ENCODE data around the gene CCDC152.
"Not testable (repeated sequence)": the region's sequence is repeated elsewhere in the genome, so short reads cannot be mapped to it uniquely, and the experiment has no call there.

Gene CCDC152

DNA sequence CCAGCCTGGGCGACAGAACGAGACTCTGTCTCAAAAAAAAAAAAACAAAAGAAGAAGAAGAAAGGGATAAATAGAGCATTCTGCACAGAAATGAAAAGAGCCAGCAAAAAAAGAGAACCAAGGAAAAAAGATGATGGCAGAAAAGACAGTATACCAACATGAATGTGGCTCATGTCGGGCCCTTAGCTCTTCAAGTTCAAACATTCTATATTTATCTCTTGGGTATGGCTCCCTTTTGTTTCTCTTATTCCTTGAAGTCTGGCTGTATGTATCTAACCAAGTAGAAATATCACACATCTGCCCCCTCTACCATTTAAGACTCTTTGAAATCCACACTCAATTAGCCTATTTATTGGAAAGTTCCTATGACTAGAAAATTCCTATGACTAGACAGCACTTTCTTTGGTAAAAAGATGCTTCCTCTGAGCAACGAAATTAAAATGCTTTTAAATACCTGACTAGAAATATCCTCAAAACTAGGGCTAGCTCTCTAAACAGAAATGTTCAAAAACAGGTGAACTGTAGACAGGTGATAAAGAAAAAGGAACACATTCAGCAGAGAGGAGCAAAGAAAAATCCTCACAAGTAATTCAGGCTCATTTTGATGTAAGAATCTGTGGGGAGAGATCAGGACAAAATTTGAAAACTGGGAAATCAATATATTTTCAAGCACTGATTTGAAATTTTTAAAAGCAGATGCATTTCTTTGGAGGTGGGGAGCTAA, 52.4 kb downstream of the CCDC152 start:
- ChIA-PET CTCF (no interaction called here), POLR2A (no interaction called here)
- TF ChIP-seq, protein P1, sequence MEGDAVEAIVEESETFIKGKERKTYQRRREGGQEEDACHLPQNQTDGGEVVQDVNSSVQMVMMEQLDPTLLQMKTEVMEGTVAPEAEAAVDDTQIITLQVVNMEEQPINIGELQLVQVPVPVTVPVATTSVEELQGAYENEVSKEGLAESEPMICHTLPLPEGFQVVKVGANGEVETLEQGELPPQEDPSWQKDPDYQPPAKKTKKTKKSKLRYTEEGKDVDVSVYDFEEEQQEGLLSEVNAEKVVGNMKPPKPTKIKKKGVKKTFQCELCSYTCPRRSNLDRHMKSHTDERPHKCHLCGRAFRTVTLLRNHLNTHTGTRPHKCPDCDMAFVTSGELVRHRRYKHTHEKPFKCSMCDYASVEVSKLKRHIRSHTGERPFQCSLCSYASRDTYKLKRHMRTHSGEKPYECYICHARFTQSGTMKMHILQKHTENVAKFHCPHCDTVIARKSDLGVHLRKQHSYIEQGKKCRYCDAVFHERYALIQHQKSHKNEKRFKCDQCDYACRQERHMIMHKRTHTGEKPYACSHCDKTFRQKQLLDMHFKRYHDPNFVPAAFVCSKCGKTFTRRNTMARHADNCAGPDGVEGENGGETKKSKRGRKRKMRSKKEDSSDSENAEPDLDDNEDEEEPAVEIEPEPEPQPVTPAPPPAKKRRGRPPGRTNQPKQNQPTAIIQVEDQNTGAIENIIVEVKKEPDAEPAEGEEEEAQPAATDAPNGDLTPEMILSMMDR (IDR thresholded peaks at IDR 0.05; ENCODE audit: control extremely low read depth, extremely low read depth, low read depth, missing control alignments): no peak
- DNase-seq (ENCODE audit: extremely low spot score): no peak

GRCh38 chr5:42810834-42811590, 54.4 kb downstream of the CCDC152 start:
- CTCF ChIA-PET: interaction anchor here (1.1 to 1.3 kb wide), 2 partner anchors 10 to 31 kb away, joined by 3 to 6 read pairs; no protein-coding TSS in a partner anchor

GRCh38 chr5:42811591-42812446, 55.2 kb downstream of the CCDC152 start, which contains the start of gene SELENOP:
SELENOP (minus strand) TSS chr5:42811892; CDS start chr5:42808353, 3,539 bp downstream.
- no peak for DNase-seq (ENCODE audit: extremely low spot score)
- TF ChIP-seq, protein P1 (IDR thresholded peaks at IDR 0.05; ENCODE audit: control extremely low read depth, extremely low read depth, low read depth, missing control alignments): no peak
- POLR2A ChIA-PET: no interaction called here
- CTCF ChIA-PET: no interaction called here

More at GRCh38 chr5:42810834-42811590, 54.4 kb downstream of the CCDC152 start:
- no peak for DNase-seq (ENCODE audit: extremely low spot score)
- POLR2A ChIA-PET: no interaction called here
- TF ChIP-seq, protein P1 (IDR thresholded peaks at IDR 0.05; ENCODE audit: control extremely low read depth, extremely low read depth, low read depth, missing control alignments): no peak

DNA sequence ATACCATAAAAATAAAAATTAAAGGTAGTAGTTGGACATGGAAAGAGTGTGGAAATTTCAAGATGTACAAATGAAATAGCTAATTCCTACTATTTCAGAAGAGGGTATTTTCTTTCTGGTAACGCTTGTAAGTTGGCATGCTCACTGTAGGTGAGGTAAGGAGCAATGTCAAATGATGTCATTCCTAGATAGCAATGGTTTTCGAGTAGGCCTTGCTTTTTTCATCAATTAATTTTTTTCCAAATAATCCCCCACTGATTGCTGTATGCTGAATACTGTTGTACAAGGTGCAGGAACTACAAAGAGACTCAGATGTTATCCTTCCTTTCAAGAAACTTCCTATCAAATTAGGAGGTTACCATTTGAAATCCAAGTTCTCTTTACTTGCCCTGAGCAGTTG, 56.0 kb downstream of the CCDC152 start:
- CTCF ChIA-PET: no interaction called here
- no peak for DNase-seq (ENCODE audit: extremely low spot score)
- TF ChIP-seq, protein P1 (IDR thresholded peaks at IDR 0.05; ENCODE audit: control extremely low read depth, extremely low read depth, low read depth, missing control alignments): no peak
- POLR2A ChIA-PET: no interaction called here

DNA sequence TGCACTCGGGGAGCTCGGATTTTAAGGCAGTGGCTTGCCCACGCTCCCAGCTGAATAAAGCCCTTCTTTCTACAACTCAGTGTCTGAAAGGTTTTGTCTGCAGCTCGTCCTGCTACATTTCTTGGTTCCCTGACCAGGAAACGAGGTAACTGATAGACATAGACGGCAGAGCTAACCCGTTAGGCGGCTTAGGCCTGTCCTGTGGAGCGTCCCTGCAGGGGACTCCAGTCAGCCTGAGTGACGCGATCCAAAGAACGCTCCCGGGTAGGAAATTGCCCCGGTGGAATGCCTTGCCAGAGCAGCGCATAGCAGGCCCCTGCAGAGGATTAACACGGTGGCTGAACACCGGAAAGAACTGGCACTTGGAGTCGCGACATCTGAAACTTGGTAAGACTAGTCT, 56.9 kb downstream of the CCDC152 start:
- no peak for DNase-seq (ENCODE audit: extremely low spot score)
- TF ChIP-seq, protein P1 (IDR thresholded peaks at IDR 0.05; ENCODE audit: control extremely low read depth, extremely low read depth, low read depth, missing control alignments): no peak
- POLR2A ChIA-PET: no interaction called here
- CTCF ChIA-PET: no interaction called here

- DNase-seq (ENCODE audit: extremely low spot score); POLR2A ChIA-PET; CTCF ChIA-PET: not testable (repeated sequence)
Measured at GRCh38 chr5:42816546-42816945, 59.9 kb downstream of the CCDC152 start.
